Neural progenitor cell (in vitro differentiated cells): ENCODE measurements around the gene LARGE1. TPM values are rescaled to one million over a fixed set of nuclear protein-coding genes. Genes with fewer than 3 reads are reported as not detected.

Source experiments
- DNase-seq: peaks from one replicate; pipeline ENCODE4 v3.0.0-alpha.2; 2016; ENCODE audit warnings: low spot score
- H2AFZ ChIP-seq: fragments of 200-600 bp; sonication (generic); replicated peaks from 2 replicates; pipeline ENCODE4 v1.6.1; 2016; ENCODE audit warnings: antibody characterized with exemption
- H3F3A ChIP-seq: fragments of 200-600 bp; sonication (generic); 2 replicates; pipeline ENCODE4 v1.6.1; 2016; ENCODE audit warnings: antibody characterized with exemption, low read depth
- H3K27ac ChIP-seq: fragments of 200-600 bp; sonication (generic); 2 replicates; pipeline ENCODE4 v1.5.1; 2016; ENCODE audit warnings: mild to moderate bottlenecking
- H3K27me3 ChIP-seq: fragments of 200-600 bp; sonication (generic); 2 replicates; pipeline ENCODE4 v1.6.1; 2016; ENCODE audit warnings: mild to moderate bottlenecking, moderate library complexity
- H3K36me3 ChIP-seq: fragments of 200-600 bp; sonication (generic); 2 replicates; pipeline ENCODE4 v1.5.1; 2016
- H3K4me1 ChIP-seq: fragments of 200-600 bp; sonication (generic); 2 replicates; pipeline ENCODE4 v1.6.1; 2016; ENCODE audit warnings: mixed run types
- H3K4me2 ChIP-seq: fragments of 200-600 bp; sonication (generic); 2 replicates; pipeline ENCODE4 v1.6.1; 2016
- H3K4me3 ChIP-seq: fragments of 200-600 bp; sonication (generic); 2 replicates; pipeline ENCODE4 v1.5.1; 2016
- H3K79me2 ChIP-seq: fragments of 200-600 bp; sonication (generic); 2 replicates; pipeline ENCODE4 v1.6.1; 2016; ENCODE audit warnings: low read depth
- H3K9ac ChIP-seq: fragments of 200-600 bp; sonication (generic); 2 replicates; pipeline ENCODE4 v1.6.1; 2016
- H3K9me3 ChIP-seq: fragments of 200-600 bp; sonication (generic); 2 replicates; pipeline ENCODE4 v1.5.1; 2016; ENCODE audit warnings: low read depth
- H4K20me1 ChIP-seq: fragments of 200-600 bp; sonication (generic); 2 replicates; pipeline ENCODE4 v1.6.1; 2016; ENCODE audit warnings: low read depth
- H3K27ac Mint-ChIP-seq: 3 replicates; pipeline ENCODE4 v1.8.0; 2021; ENCODE audit warnings: mixed read lengths
- H3K27me3 Mint-ChIP-seq: 2 replicates; pipeline ENCODE4 v1.8.0; 2022; ENCODE audit warnings: low read depth, mild to moderate bottlenecking, inconsistent platforms, moderate library complexity, mixed read lengths; ENCODE audit not compliant: insufficient read depth
- H3K36me3 Mint-ChIP-seq: 3 replicates; pipeline ENCODE4 v1.8.0; 2021; ENCODE audit warnings: mixed read lengths
- H3K4me1 Mint-ChIP-seq: 3 replicates; pipeline ENCODE4 v1.8.0; 2021; ENCODE audit warnings: mixed read lengths
- H3K4me3 Mint-ChIP-seq: 3 replicates; pipeline ENCODE4 v1.8.0; 2021; ENCODE audit warnings: mild to moderate bottlenecking, moderate library complexity, mixed read lengths
- H3K9me3 Mint-ChIP-seq: 3 replicates; pipeline ENCODE4 v1.8.0; 2020; ENCODE audit warnings: mixed read lengths
- CTCF ChIP-seq: fragments of 200-600 bp; sonication (generic); IDR thresholded peaks from 2 replicates; pipeline ENCODE4 v1.5.1; 2017; ENCODE audit warnings: antibody characterized with exemption, mild to moderate bottlenecking
- EZH2 ChIP-seq: fragments of 200-600 bp; sonication (generic); IDR thresholded peaks from 2 replicates; pipeline ENCODE4 v1.6.1; 2017; ENCODE audit warnings: antibody characterized with exemption, mild to moderate bottlenecking, moderate library complexity
- EZH2phosphoT487 ChIP-seq: fragments of 200-600 bp; sonication (generic); IDR thresholded peaks from 2 replicates; pipeline ENCODE4 v1.6.1; 2017; ENCODE audit warnings: antibody characterized with exemption
- total RNA-seq: library from RNA; depleted of rRNA; stranded (reverse); fragments of >200 nt; gene quantifications from 2 replicates; pipeline ENCODE4 v1.2.3, GENCODE V29; 2015; ENCODE audit warnings: low replicate concordance

Gene LARGE1
- total RNA-seq, 1 donor from 2014 or later = 24.9 TPM

- Histone ChIP-seq H3F3A (no peaks in the 10 kb centered on the region), H3K9me3 (no peaks in the 10 kb centered on the region), H3K4me2 (no peak overlapping the region), H2AFZ (no peak overlapping the region), H4K20me1 (no peaks in the 10 kb centered on the region), H3K27ac (no peak overlapping the region), H3K9ac (no peak overlapping the region), H3K79me2 (no peaks in the 10 kb centered on the region), H3K27me3 (no peaks in the 10 kb centered on the region), H3K36me3 (no peaks in the 10 kb centered on the region), H3K4me1 (peaks cover 13% of the 10 kb centered on the region), H3K4me3 (no peak overlapping the region)
- Mint-ChIP-seq H3K4me1 (peaks cover 28% of the 10 kb centered on the region), H3K9me3 (no peaks in the 10 kb centered on the region), H3K27me3 (no peaks in the 10 kb centered on the region), H3K4me3 (no peak overlapping the region), H3K36me3 (no peaks in the 10 kb centered on the region), H3K27ac (no peak overlapping the region)
- no peak for DNase-seq
- TF ChIP-seq CTCF = no peak
- no peak for TF ChIP-seq EZH2
- TF ChIP-seq EZH2phosphoT487 = no peak
These were observed 515.6 kb downstream of the LARGE1 start for GRCh38 chr22:33404723-33405122.

- no peak overlapping the region for H2AFZ ChIP-seq
- no peak for DNase-seq
- H3K36me3 Mint-ChIP-seq = no peaks in the 10 kb centered on the region
These were observed 518.0 kb downstream of the LARGE1 start for GRCh38 chr22:33402325-33402724.

GRCh38 chr22:33401291-33401690 lies 519.0 kb downstream of the LARGE1 start:
- Mint-ChIP-seq H3K36me3 (no peaks in the 10 kb centered on the region), H3K4me3 (no peak overlapping the region), H3K9me3 (no peaks in the 10 kb centered on the region), H3K27me3 (no peaks in the 10 kb centered on the region), H3K4me1 (peaks cover 17% of the 10 kb centered on the region), H3K27ac (no peak overlapping the region)
- Histone ChIP-seq H3K9me3 (no peaks in the 10 kb centered on the region), H3K79me2 (no peaks in the 10 kb centered on the region), H3K4me2 (no peak overlapping the region), H3K27me3 (no peaks in the 10 kb centered on the region), H3F3A (no peaks in the 10 kb centered on the region), H2AFZ (no peak overlapping the region), H3K4me3 (no peak overlapping the region), H3K27ac (peak overlapping the region; percentile 6), H3K4me1 (peaks cover 8% of the 10 kb centered on the region), H3K36me3 (no peaks in the 10 kb centered on the region), H3K9ac (no peak overlapping the region), H4K20me1 (no peaks in the 10 kb centered on the region)
- DNase-seq = no peak
- no peak for TF ChIP-seq EZH2
- no peak for TF ChIP-seq EZH2phosphoT487
- no peak for TF ChIP-seq CTCF

More at GRCh38 chr22:33402325-33402724, 518.0 kb downstream of the LARGE1 start:
- Histone ChIP-seq H3K36me3 (no peaks in the 10 kb centered on the region), H3K4me3 (no peak overlapping the region), H3K4me1 (peaks cover 8% of the 10 kb centered on the region), H4K20me1 (no peaks in the 10 kb centered on the region), H3K27me3 (no peaks in the 10 kb centered on the region), H3K9me3 (no peaks in the 10 kb centered on the region), H3F3A (no peaks in the 10 kb centered on the region), H3K79me2 (no peaks in the 10 kb centered on the region), H3K9ac (no peak overlapping the region), H3K4me2 (no peak overlapping the region), H3K27ac (no peak overlapping the region)
- no peak overlapping the region for H3K27ac Mint-ChIP-seq
- H3K4me3 Mint-ChIP-seq = no peak overlapping the region
- TF ChIP-seq EZH2phosphoT487 = no peak
- no peak for TF ChIP-seq CTCF
- TF ChIP-seq EZH2 = no peak
- H3K4me1 Mint-ChIP-seq = peaks cover 11% of the 10 kb centered on the region
- H3K27me3 Mint-ChIP-seq = no peaks in the 10 kb centered on the region
- no peaks in the 10 kb centered on the region for H3K9me3 Mint-ChIP-seq
